HG03565 (cell line): Measurements from ENCODE around the gene NUTM2F.
"Not testable (repeated sequence)": the region's sequence is repeated elsewhere in the genome, so short reads cannot be mapped to it uniquely, and the experiment has no call there.

Source experiments
- ATAC-seq: cut with Tn5 transposase; IDR thresholded peaks from one replicate; pipeline ENCODE4 v1.9.1; 2021; ENCODE audit warnings: mild to moderate bottlenecking, moderate library complexity; ENCODE audit not compliant: unreplicated experiment

The NUTM2F gene, protein sequence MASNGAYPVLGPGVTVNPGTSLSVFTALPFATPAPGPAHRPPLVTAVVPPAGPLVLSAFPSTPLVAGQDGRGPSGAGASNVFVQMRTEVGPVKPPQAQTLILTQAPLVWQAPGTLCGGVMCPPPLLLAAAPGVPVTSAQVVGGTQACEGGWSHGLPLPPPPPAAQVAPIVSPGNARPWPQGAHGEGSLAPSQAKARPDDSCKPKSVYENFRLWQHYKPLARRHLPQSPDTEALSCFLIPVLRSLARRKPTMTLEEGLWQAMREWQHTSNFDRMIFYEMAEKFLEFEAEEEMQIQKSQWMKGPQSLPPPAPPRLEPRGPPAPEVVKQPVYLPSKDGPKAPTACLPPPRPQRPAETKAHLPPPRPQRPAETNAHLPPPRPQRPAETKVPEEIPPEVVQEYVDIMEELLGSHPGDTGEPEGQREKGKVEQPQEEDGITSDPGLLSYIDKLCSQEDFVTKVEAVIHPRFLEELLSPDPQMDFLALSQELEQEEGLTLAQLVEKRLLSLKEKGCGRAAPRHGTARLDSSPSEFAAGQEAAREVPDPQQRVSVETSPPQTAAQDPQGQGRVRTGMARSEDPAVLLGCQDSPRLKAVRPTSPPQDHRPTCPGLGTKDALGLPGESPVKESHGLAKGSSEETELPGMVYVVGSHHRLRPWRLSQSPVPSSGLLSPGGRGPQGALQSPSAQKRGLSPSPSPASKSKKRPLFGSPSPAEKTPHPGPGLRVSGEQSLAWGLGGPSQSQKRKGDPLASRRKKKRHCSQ

DNA sequence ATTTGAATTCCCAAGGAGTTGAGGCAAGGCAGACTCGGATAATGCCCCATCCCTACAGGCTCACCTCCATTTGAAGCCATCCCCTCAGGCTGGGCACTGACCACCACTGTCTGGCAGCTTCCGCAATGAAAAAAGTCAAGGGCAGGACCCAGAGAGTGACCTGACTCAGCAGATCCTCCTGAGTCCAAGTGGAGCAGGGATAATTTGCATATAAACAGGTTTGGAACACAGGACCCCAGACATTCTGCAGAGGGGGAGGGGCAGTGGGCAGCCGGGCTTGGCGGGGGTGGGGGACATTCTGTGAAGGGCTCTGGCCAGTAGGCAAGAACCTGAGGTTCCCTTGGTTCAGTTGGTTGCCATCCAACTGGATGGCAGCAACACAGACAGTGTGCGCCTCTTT lies at the start of gene NUTM2F:
Gene NUTM2F (minus strand): TSS at position 101 of the 400 bp plus-strand sequence. CDS start 21 bp downstream, at position 80.
- not testable (repeated sequence) for ATAC-seq

DNA sequence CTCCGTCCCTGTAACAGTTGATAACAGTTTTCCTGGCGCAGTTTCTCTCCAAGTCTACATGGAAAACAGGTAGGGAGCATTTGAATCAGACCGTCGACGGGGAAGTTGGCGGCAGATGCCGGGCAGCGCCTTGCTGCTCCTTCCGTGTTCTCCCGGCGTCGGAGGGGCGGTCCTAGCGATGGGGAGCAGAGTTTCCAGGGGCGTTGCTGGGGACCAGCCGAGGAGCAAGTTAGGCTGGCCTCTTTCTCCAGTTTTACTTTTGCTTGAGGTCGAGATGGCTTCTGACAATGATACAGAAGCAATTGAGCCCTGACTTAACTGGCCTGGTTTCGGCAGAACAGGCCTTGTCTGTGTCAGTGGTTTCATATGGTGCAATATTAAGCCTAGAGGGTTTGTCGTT lies 46.8 kb upstream of the NUTM2F start:
- peak; percentile 32 for ATAC-seq

DNA sequence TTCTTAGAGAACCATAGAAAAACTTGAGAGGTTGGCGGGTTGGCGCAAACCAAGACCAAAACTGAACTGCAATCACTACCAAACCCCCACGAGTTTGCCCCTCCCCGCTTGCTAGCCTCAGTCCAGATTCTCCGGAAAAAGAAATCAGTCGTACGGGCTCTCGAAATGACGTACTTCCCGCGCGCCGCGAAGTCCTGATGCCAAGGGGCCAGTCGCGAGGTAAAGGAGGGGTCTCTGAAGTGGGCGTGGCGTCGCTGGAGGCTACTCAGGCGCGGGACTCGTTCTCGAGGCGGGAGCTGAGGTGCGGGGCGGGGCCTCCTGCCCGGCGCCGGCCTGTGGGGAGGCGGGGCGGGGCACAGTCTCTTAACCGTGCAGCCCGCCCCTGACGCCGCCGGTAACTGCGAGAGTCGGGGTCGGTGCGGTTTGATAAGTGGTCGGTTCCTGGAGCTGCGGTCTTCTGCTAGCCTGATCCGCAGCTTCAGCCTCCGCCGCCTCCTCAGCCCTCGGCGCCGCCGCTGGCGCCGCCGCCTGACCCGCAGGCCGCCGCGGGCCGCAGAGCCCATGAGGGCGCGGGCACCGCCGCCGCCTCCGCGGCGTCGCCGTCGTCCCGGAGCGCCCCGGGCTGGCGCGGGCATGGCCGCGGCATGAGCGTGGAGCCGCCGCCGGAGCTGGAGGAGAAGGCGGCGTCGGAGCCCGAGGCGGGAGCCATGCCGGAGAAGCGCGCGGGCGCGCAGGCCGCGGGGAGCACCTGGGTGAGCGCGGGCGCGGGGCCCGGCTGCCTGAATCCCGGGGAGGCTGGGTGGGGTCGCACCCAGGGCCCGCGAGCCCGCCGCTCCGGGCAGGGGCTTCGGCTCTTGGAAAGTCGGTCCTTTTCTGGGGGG lies 46.0 kb upstream of the NUTM2F start:
- peak; percentile 82 for ATAC-seq

DNA sequence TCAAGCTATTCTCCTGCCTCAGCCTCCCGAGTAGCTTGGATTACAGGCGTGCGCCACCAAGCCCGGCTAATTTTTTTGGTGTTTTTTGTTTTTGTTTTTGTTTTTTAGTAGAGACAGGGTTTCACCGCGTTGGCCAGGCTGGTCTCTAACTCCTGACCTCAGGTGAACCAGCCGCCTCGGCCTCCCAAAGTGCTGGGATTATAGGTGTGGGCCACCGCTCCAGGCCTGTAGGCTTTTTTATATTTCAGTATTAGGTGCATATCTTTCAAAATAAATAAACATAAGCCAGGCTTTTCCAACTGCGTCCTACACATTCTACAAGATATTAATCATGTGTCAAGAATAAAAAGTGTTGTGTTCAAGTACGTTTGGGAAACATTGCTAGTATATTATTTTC lies 45.3 kb upstream of the NUTM2F start:
- not testable (repeated sequence) for ATAC-seq

DNA sequence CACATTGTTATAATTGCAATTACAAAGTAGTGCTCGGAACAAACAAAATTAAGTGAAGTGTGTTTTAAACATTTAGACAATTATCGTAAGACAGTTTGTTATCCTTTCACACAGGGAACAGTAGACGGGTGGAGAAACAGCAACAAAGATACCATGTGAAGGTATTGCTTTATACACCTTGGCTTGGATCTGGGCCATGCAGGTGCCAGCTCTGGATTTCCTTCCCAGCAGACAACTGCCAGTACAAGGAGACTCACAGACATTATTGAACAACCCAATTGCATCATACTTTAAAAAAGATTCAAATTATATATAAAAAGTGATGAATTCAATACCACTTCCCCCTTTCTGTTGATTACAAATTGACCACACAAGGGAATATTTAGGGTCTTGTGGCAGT lies 41.8 kb upstream of the NUTM2F start:
- ATAC-seq = not testable (repeated sequence)

DNA sequence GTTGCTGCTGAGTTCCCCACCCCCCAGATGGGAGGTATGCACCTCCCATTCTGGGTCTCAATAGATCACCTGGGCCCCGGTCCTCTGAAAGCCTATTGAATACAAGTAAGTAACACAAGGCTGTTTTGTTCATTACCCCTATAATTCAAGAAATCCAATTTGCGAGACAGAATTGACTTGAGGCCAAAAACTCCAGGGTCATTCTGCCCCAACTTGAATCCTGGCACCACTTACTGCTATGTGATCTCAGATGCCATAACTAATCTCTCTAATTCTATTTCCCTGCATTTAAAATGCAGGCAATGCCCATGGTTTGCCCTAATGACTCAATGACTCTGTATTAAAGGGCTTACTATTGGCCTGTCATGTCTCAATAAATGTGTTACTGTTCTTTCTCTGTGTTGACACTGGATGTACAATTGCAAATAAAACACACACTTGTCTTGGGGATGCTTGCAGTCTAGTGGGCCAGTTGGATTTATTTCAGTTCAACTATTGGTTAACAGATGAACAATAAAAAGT lies 35.7 kb upstream of the NUTM2F start:
- not testable (repeated sequence) for ATAC-seq

DNA sequence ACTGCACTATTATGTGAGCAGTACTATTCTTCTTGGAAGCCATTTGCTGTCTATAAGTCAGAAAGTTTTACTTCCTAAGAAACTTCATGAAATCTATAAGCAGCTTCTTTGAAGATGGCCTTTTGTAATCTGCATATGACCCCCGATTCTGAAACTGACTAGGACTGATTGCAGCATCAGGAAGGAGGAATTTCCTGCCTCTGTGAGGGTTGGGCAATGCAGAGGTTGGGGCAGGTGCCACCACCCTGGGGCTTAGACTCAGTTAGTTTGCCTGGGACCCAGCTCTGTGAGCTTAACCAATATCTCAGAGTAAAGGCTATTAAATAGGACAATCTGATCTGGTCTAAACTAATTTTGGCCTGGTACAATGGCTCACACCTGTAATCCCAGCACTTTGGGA lies 28.7 kb upstream of the NUTM2F start:
- not testable (repeated sequence) for ATAC-seq

DNA sequence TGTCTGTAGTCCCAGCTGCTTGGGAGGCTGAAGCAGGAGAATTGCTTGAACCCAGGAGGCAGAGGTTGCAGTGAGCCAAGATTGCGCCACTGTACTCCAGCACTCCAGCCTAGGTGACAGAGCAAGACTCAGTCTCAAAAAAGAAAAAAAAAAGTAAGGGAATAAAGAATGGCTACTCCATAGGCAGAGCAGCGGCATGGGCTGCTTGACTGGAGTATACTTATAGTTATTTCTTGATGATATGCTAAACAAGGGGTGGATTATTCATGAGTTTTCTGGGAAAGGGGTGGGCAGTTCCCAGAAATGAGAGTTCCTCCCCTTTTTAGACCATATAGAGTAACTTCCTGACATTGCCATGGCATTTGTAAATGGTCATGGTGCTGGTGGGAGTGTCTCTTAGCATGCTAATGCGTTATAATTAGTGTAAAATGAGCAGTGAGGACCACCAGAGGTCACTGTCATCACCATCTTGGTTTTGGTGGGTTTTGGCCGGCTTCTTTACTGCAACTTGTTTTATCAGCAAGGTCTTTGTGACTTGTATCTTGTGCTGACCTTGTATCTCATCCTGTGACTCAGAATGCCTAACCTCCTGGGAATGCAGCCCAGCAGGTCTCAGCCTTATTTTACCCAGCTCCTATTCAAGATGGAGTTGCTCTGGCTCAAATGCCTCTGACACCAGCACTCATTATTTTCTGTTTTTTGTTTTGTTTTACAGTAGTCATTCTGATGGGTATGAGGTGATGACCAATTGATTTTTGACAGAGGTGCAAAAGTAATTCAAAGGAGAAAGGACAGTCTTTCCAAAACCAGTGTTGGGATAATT lies 23.7 kb upstream of the NUTM2F start:
- ATAC-seq = not testable (repeated sequence)

DNA sequence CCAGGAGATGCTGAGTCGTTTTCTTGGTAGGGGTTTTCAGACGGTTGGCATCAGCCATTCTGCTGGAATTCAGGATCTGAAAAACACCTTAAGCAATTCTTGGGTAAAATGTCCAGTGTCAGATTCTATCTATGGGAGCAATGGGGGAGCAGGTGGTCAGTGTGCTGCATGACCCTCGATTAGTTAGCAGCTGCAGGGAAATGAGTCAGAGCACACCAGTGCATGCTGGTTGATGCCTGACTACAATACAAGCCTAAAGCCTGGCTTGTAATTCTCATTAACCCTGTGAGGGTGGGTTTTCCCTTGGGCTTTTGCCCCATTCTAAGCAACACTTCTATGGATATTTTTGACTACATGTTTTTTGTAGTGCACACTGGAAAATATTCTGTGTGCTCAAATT lies 20.3 kb upstream of the NUTM2F start:
- not testable (repeated sequence) for ATAC-seq

DNA sequence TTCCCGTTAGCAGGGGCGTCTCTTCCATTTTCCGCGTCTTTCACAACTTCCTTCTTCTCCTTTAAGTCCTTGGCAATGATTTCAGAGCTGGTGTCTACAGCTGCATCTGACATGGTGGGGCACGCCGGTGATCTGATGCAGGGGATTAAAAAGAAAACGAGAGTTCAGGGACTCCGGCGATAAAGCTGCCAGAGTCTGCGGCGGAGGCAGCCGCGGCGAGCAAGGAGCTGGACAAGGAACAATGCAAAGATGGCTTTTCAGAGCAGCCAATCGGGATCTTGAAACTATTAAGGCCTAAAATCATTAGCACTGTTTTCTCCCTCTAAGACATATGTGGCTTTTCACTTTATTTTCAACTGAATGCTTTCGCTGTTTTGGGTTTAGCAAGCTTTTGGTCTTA lies 19.0 kb upstream of the NUTM2F start:
- ATAC-seq = not testable (repeated sequence)

DNA sequence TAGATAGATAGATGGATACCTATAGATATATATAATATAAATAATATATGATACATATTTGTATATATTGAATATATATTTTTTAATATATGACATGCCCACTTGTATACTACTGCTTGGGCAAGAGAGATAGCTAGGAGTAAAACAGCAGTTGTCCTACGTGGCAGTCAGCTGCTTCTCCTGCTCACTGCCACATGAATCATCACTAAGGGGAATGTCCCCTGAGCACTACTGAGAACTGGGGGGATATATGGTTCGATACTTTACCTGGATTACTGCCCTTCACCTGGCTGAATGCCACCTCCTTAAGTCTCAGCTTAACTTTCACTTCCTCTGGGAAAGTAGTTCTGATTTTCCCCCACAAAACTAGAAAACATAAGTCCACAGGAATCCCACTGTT lies 13.3 kb upstream of the NUTM2F start:
- ATAC-seq = not testable (repeated sequence)

DNA sequence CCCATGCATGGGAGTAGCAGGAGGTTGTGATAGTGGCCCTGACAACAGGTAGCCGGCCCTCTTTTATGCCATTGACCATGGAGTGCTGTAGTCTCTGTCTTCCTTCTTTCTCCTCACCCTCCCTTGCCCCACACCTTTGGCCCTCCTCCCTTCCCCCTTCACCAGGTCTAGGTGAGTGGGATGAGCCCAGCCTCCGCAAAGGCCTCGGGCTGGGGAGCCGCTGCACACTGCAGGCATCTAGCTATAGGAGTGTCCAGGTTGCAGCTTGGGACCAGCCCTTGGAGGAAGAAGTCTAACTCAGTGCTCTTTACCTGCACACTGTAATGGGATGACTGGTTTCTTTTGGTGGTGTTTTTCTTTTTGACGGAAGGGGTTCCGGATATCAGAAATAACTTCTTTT lies 12.3 kb upstream of the NUTM2F start:
- not testable (repeated sequence) for ATAC-seq

DNA sequence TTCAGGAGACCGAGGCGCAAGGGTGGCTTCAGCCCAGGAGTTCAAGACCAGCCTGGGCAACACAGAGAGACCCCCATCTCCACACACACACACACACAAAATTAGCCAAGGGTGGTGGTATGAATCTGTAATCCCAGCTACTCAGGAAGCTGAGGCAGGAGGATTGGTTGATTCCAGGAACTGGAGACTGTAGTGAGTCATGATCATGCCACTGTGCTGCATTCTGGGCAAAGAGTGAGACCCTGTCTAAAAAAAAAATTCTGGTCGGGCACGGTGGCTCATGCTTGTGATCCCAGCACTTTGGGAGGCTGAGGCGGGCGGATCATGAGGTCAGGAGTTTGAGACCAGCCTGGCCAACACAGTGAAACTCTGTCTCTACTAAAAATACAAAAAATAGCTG lies 11.2 kb upstream of the NUTM2F start:
- not testable (repeated sequence) for ATAC-seq

DNA sequence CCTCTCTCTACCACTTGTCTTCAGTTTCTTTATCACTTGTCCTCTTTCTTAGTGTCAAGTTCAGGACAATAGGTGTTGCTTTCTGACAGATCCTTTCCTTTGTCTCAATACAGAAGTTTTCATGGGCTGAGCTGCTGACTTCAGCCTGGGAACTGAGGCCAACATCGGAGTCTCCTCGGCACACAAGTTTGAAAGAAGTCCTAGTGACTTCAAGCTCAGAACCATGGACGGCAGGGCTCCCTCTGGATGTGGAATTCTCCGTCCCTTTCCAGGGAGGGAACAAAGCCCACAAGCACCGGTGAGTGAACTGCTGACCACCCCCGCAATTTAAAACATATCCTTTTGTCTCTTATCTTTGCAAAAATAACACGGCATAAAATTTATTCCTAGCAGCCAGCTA lies 10.3 kb upstream of the NUTM2F start:
- ATAC-seq = not testable (repeated sequence)

DNA sequence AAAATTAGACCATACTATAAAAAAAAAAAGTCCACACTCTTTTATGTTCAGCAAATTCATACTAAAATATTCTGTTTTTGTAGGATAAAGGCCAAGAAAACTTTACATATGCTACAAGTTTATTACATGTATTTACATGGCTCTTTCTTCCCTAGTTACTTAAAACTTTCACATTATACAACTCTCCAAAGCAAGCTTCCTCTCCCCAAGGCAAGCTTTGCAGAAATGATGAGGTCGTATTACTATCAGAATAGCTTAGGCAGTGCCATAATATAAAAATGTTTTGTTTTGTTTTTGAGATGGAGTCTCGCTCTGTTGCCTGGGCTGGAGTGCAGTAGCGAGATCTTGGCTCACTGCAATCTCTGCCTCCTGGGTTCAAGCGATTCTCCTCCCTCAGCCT lies 8.0 kb upstream of the NUTM2F start:
- not testable (repeated sequence) for ATAC-seq

DNA sequence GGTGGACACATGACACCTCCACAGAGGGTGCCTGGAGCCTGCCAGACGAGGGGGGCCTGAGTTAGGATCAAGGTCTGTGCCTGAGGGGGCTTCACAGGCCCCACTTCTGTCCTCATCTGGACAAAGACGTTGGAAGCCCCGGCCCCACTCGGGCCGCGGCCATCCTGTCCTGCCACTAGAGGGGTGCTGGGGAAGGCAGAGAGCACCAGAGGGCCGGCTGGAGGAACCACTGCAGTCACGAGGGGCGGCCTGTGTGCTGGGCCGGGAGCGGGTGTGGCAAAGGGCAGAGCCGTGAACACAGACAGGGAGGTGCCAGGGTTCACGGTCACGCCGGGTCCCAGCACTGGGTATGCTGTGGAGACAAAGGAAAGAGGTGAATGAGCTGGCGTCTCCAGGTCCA lies 2.9 kb downstream of the NUTM2F start:
- not testable (repeated sequence) for ATAC-seq

DNA sequence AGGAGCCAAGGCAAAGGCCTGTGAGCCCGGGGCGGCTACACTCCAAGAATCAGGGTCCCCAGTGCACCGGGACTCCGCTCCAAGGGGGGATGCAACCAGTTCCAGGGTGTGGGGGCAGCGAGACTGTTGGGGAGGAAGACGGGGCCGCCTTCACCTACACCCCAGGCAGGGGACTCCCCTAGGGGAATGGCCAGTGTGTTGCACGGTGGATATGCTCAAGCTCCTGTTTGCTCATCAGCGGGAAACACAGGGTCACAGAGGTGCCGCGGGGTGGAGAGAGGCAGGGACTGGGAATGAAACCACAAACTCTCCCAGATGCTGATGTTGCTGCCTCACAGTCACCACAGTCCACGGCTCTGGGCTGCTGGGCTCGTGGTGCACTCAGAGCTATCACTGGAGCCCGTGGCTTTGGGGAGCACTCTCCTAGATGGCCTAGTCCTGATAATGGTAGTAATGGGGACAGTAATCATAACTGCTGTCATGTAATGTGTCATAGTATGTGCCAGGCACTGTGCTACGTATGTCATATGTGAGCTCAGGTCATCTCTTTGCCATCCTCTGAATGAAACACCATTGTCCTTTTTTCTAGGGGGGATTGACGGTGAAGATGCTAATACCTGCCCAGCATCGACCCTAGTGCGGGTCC lies 5.2 kb downstream of the NUTM2F start:
- ATAC-seq = not testable (repeated sequence)

DNA sequence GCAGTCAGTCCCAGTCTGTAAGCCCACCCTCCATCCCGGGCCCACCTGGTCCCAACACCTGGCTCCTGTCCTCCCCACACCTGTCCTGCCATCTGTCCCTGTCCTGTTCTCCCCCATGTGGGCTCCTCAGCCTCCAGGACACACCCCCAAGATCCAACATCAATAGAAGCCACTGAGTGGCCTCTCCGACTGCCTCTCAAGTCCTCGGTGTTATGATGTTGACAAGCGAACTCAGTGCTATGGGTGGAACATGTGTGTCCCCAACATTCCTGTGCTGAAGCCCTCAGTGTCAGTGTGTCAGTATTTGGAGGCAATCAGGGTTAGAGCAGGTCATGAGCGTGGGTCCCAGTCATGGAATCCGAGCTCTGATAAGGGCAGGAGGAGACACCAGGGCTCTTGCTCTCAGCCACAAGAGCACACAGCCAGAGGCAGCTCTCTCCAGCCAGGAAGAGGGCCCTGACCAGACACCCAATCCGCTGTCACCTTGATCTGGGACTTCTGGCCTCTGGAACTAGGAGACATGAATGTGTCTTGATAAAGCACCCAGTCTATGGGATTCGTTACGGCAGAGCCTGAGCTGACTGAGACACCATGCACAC lies 6.0 kb downstream of the NUTM2F start:
- not testable (repeated sequence) for ATAC-seq
